ENCODE data around the gene KISS1R. TPM values are rescaled to one million over a fixed set of nuclear protein-coding genes. Genes with fewer than 3 reads are reported as not detected.

KISS1R gene
- total RNA-seq, 1 donor from 2014 or later = not detected

- Histone ChIP-seq H3K4me3 (no peak overlapping the region), H3K27me3 (no peaks in the 10 kb centered on the region), H3K4me1 (peaks cover 28% of the 10 kb centered on the region), H3K27ac (no peak overlapping the region), H3K36me3 (peaks cover 8% of the 10 kb centered on the region), H3K9me3 (no peaks in the 10 kb centered on the region)
- intact Hi-C loops (cut with DNase I) = no loop called here
- ATAC-seq = no peak
- no peak for DNase-seq
- no peak for TF ChIP-seq CTCF (IDR thresholded peaks at IDR 0.05)
Measured at GRCh38 chr19:929891-930258, 12.7 kb downstream of the KISS1R start.

GRCh38 chr19:931860-932647 lies 14.9 kb downstream of the KISS1R start:
- no peaks in the 10 kb centered on the region for H3K9me3 ChIP-seq
- ATAC-seq (no peak), DNase-seq (no peak)
- peak overlapping the region; percentile 72 for H3K27ac ChIP-seq
- H3K4me1 ChIP-seq = peaks cover 35% of the 10 kb centered on the region
- H3K4me3 ChIP-seq = no peak overlapping the region
- peaks cover 8% of the 10 kb centered on the region for H3K36me3 ChIP-seq
- no peak for TF ChIP-seq CTCF (IDR thresholded peaks at IDR 0.05)
- no peaks in the 10 kb centered on the region for H3K27me3 ChIP-seq
- intact Hi-C loops (cut with DNase I) = no loop called here

- peaks cover 35% of the 10 kb centered on the region for H3K4me1 ChIP-seq
- TF ChIP-seq CTCF (IDR thresholded peaks at IDR 0.05) = no peak
- intact Hi-C loops (cut with DNase I) = no loop called here
- H3K27ac ChIP-seq = peak overlapping the region; percentile 72
- ATAC-seq = peak; percentile 34
- peaks cover 8% of the 10 kb centered on the region for H3K36me3 ChIP-seq
- H3K4me3 ChIP-seq = no peak overlapping the region
- peak; percentile 77 for DNase-seq
- no peaks in the 10 kb centered on the region for H3K9me3 ChIP-seq
- no peaks in the 10 kb centered on the region for H3K27me3 ChIP-seq
Measured at GRCh38 chr19:932648-933552, 15.8 kb downstream of the KISS1R start.

GRCh38 chr19:933553-933882 lies 16.4 kb downstream of the KISS1R start:
- peak overlapping the region; percentile 72 for H3K27ac ChIP-seq
- H3K4me3 ChIP-seq = no peak overlapping the region
- no peaks in the 10 kb centered on the region for H3K27me3 ChIP-seq
- H3K4me1 ChIP-seq = peaks cover 35% of the 10 kb centered on the region
- ATAC-seq (no peak), DNase-seq (no peak)
- no peaks in the 10 kb centered on the region for H3K9me3 ChIP-seq
- peaks cover 8% of the 10 kb centered on the region for H3K36me3 ChIP-seq
- no peak for TF ChIP-seq CTCF (IDR thresholded peaks at IDR 0.05)
- intact Hi-C loops (cut with DNase I) = no loop called here

- H3K27ac ChIP-seq = peak overlapping the region; percentile 72
- peaks cover 35% of the 10 kb centered on the region for H3K4me1 ChIP-seq
- TF ChIP-seq CTCF (IDR thresholded peaks at IDR 0.05) = no peak
- no peak for DNase-seq
- H3K27me3 ChIP-seq = no peaks in the 10 kb centered on the region
- intact Hi-C loops (cut with DNase I) = no loop called here
- H3K4me3 ChIP-seq = no peak overlapping the region
- H3K9me3 ChIP-seq = no peaks in the 10 kb centered on the region
- H3K36me3 ChIP-seq = peaks cover 8% of the 10 kb centered on the region
- ATAC-seq = no peak
Measured at GRCh38 chr19:934197-934840, 17.2 kb downstream of the KISS1R start.
